ENCODE results near the gene CST5. TPM values are rescaled to one million over a fixed set of nuclear protein-coding genes. Genes with fewer than 3 reads are reported as not detected.
"Not testable (repeated sequence)": the region's sequence is repeated elsewhere in the genome, so short reads cannot be mapped to it uniquely, and the experiment has no call there.

CST5 gene
- polyA plus RNA-seq, 1 donor (not counting 4 experiments of a cell fraction or from before 2014, with no cell fraction given), result not detected

DNA sequence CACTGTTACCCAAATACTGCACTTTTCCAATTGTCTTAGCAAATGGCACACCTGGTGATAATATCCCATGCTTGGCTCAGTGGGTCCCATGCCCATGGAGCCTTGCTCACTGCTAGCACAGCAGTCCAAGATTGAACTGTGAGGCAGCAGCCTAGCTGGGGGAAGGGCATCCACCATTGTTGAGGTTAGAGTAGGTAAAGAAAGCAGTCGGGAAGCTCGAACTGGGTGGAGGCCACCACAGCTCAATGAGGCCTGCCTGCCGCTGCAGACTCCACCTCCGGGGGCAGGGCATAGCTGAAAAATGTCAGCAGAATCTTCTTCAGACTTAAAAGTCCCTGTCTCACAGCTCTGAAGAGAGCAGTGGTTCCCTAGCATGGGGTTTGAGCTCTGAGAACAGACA, 43.8 kb downstream of the CST5 start:
- Histone ChIP-seq H3K36me3 (ENCODE audit: control insufficient read depth in 2 of 2, extremely low read depth in 1 of 2, insufficient read depth in 2 of 2, low read length in 2 of 2) (no peaks in the 10 kb centered on the region), H3K79me2 (ENCODE audit: control insufficient read depth, insufficient read depth, low read length) (no peaks in the 10 kb centered on the region), H3K4me3 (ENCODE audit: control insufficient read depth in 2 of 3, extremely low read depth in 1 of 3, insufficient read depth in 2 of 3, low read depth in 1 of 3, low read length in 3 of 3) (no peak overlapping the region), H3K9ac (ENCODE audit: control insufficient read depth, extremely low read depth, insufficient read depth, low read length) (no peak overlapping the region), H3K4me2 (ENCODE audit: control insufficient read depth, extremely low read depth, insufficient read depth, low read depth, low read length) (no peak overlapping the region), H3K9me3 (ENCODE audit: control insufficient read depth, low read depth, low read length) (no peaks in the 10 kb centered on the region), H2AFZ (ENCODE audit: control insufficient read depth, low read length) (no peak overlapping the region), H3K9me1 (ENCODE audit: control insufficient read depth, extremely low read depth, insufficient read depth, low read length) (no peaks in the 10 kb centered on the region), H4K20me1 (ENCODE audit: control insufficient read depth, extremely low read depth, insufficient read depth, low read length) (no peaks in the 10 kb centered on the region), H3K27me3 (ENCODE audit: control insufficient read depth, extremely low read depth, insufficient read depth, low read length) (no peaks in the 10 kb centered on the region), H3K4me1 (ENCODE audit: control insufficient read depth, extremely low read depth, insufficient read depth, low read length) (no peaks in the 10 kb centered on the region), H3K27ac (ENCODE audit: control insufficient read depth, insufficient read depth, low read length) (no peak overlapping the region)
- TF ChIP-seq, protein P1, sequence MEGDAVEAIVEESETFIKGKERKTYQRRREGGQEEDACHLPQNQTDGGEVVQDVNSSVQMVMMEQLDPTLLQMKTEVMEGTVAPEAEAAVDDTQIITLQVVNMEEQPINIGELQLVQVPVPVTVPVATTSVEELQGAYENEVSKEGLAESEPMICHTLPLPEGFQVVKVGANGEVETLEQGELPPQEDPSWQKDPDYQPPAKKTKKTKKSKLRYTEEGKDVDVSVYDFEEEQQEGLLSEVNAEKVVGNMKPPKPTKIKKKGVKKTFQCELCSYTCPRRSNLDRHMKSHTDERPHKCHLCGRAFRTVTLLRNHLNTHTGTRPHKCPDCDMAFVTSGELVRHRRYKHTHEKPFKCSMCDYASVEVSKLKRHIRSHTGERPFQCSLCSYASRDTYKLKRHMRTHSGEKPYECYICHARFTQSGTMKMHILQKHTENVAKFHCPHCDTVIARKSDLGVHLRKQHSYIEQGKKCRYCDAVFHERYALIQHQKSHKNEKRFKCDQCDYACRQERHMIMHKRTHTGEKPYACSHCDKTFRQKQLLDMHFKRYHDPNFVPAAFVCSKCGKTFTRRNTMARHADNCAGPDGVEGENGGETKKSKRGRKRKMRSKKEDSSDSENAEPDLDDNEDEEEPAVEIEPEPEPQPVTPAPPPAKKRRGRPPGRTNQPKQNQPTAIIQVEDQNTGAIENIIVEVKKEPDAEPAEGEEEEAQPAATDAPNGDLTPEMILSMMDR (optimal IDR thresholded peaks at IDR 0.05 in 1 of 3, IDR thresholded peaks at IDR 0.05 in 1 of 3, conservative IDR thresholded peaks at IDR 0.05 in 1 of 3; ENCODE audit: extremely low read depth in 1 of 3, insufficient read depth in 2 of 3, low read length in 3 of 3), result no peak
- no peak for TF ChIP-seq EZH2 (IDR thresholded peaks at IDR 0.05; ENCODE audit: low read length)
- no peak for FAIRE-seq
- dilution Hi-C loops (cut with MboI; ENCODE audit: extremely low pct_ligation_motif_present, low sequenced_read_pairs), result no loop called here
- DNase-seq (ENCODE audit: low read depth, low spot score), result no peak

DNA sequence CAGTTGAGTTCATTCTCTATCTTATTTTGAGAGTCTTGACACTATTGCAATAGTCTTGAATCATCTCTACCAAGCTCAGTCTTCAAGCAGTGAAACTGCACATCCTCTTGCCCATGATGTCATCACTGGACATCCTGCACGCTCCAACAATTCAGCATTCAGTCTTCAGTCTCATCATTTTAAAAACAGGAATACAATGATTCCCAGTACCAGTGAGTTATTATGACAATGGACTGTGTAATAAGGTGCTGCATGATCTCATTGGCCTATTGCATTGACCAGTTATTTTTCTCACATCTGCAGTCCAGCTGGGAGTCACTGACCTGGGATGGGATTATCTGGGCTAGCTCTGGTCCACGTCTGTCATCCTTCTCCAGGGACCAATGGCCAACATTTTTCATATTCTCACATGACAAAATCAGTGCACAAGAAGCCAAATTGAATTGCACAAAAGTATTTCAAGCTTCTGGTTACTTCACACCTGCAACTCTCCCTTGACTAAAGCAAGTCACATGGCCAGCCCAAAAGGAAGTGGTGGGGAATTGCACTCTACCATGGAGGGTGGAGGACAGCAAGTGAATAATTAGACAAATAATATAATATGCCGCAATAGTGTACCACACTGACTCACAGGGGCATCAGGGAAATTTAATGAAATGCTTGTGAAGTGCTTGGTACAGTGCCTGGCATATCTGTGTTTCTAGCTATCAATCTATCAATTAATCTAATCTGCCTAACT, 46.6 kb downstream of the CST5 start:
- no peaks in the 10 kb centered on the region for H3K27me3 ChIP-seq (ENCODE audit: control insufficient read depth, extremely low read depth, insufficient read depth, low read length)
- DNase-seq (ENCODE audit: low read depth, low spot score), result no peak
- no peak overlapping the region for H3K4me3 ChIP-seq (ENCODE audit: control insufficient read depth in 2 of 3, extremely low read depth in 1 of 3, insufficient read depth in 2 of 3, low read depth in 1 of 3, low read length in 3 of 3)
- no peak for FAIRE-seq
- no peaks in the 10 kb centered on the region for H3K79me2 ChIP-seq (ENCODE audit: control insufficient read depth, insufficient read depth, low read length)
- no peaks in the 10 kb centered on the region for H3K9me1 ChIP-seq (ENCODE audit: control insufficient read depth, extremely low read depth, insufficient read depth, low read length)
- H3K9ac ChIP-seq (ENCODE audit: control insufficient read depth, extremely low read depth, insufficient read depth, low read length), result no peak overlapping the region
- H3K4me2 ChIP-seq (ENCODE audit: control insufficient read depth, extremely low read depth, insufficient read depth, low read depth, low read length), result no peak overlapping the region
- H3K36me3 ChIP-seq (ENCODE audit: control insufficient read depth in 2 of 2, extremely low read depth in 1 of 2, insufficient read depth in 2 of 2, low read length in 2 of 2), result no peaks in the 10 kb centered on the region
- dilution Hi-C loops (cut with MboI; ENCODE audit: extremely low pct_ligation_motif_present, low sequenced_read_pairs), result no loop called here
- H4K20me1 ChIP-seq (ENCODE audit: control insufficient read depth, extremely low read depth, insufficient read depth, low read length), result no peaks in the 10 kb centered on the region
- no peak for TF ChIP-seq EZH2 (IDR thresholded peaks at IDR 0.05; ENCODE audit: low read length)
- TF ChIP-seq, protein P1 (optimal IDR thresholded peaks at IDR 0.05 in 1 of 3, IDR thresholded peaks at IDR 0.05 in 1 of 3, conservative IDR thresholded peaks at IDR 0.05 in 1 of 3; ENCODE audit: extremely low read depth in 1 of 3, insufficient read depth in 2 of 3, low read length in 3 of 3), result no peak
- no peaks in the 10 kb centered on the region for H3K4me1 ChIP-seq (ENCODE audit: control insufficient read depth, extremely low read depth, insufficient read depth, low read length)
- H2AFZ ChIP-seq (ENCODE audit: control insufficient read depth, low read length), result no peak overlapping the region
- no peaks in the 10 kb centered on the region for H3K9me3 ChIP-seq (ENCODE audit: control insufficient read depth, low read depth, low read length)
- H3K27ac ChIP-seq (ENCODE audit: control insufficient read depth, insufficient read depth, low read length), result no peak overlapping the region

DNA sequence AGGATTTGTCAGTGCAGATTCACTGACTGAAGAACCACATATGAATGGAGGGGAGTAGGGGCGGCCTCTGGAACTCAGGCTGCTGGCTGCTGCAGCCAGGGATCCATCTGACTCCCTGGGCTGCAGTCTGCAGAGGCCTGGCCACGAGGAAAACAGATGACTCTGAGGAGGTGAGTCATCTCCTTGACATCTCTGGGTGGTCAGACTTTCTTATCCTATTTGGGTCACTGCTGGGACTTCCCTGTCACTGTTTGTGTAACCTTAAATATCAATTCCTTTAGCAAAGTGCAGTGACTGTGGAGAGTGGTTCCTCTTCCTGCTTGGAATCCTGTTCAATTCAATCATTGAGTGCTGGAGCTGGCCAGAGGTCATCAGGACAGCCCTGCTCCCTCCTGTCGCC, 47.6 kb downstream of the CST5 start:
- H3K9ac ChIP-seq (ENCODE audit: control insufficient read depth, extremely low read depth, insufficient read depth, low read length); H3K27me3 ChIP-seq (ENCODE audit: control insufficient read depth, extremely low read depth, insufficient read depth, low read length); H4K20me1 ChIP-seq (ENCODE audit: control insufficient read depth, extremely low read depth, insufficient read depth, low read length); dilution Hi-C loops (cut with MboI; ENCODE audit: extremely low pct_ligation_motif_present, low sequenced_read_pairs); DNase-seq (ENCODE audit: low read depth, low spot score); H3K9me3 ChIP-seq (ENCODE audit: control insufficient read depth, low read depth, low read length); H3K36me3 ChIP-seq (ENCODE audit: control insufficient read depth in 2 of 2, extremely low read depth in 1 of 2, insufficient read depth in 2 of 2, low read length in 2 of 2); FAIRE-seq; H3K27ac ChIP-seq (ENCODE audit: control insufficient read depth, insufficient read depth, low read length); H3K4me3 ChIP-seq (ENCODE audit: control insufficient read depth in 2 of 3, extremely low read depth in 1 of 3, insufficient read depth in 2 of 3, low read depth in 1 of 3, low read length in 3 of 3); H3K79me2 ChIP-seq (ENCODE audit: control insufficient read depth, insufficient read depth, low read length); H3K4me2 ChIP-seq (ENCODE audit: control insufficient read depth, extremely low read depth, insufficient read depth, low read depth, low read length); H2AFZ ChIP-seq (ENCODE audit: control insufficient read depth, low read length); H3K4me1 ChIP-seq (ENCODE audit: control insufficient read depth, extremely low read depth, insufficient read depth, low read length); H3K9me1 ChIP-seq (ENCODE audit: control insufficient read depth, extremely low read depth, insufficient read depth, low read length): not testable (repeated sequence)

All from keratinocyte (primary cell).